Measurements from ENCODE around the gene GALNT13. TPM values are rescaled to one million over a fixed set of nuclear protein-coding genes. Genes with fewer than 3 reads are reported as not detected.

Gene GALNT13
- total RNA-seq, 1 donor from 2014 or later = 0.52 TPM

DNA sequence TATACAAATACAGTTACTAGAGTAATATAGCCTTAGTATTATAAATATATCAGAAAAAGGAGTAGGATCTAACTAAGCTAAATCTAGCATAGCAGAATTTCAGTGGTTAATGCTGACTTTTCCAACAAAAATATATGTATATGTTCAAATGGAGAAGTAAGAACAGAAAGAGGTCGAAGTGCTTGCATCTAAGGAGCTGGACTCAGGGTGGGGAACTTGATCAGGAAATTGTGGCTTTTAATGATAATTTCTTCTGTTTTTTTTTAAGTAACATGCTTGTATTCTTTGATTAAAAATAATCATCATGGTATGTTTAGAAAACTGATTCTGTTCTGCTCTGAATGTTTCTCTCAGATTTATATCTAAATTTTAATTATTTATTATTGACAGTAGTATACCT, 327.1 kb downstream of the GALNT13 start:
- no peak overlapping the region for H3K4me3 ChIP-seq (ENCODE audit: low read depth, low read length)
- TF ChIP-seq, protein P1, sequence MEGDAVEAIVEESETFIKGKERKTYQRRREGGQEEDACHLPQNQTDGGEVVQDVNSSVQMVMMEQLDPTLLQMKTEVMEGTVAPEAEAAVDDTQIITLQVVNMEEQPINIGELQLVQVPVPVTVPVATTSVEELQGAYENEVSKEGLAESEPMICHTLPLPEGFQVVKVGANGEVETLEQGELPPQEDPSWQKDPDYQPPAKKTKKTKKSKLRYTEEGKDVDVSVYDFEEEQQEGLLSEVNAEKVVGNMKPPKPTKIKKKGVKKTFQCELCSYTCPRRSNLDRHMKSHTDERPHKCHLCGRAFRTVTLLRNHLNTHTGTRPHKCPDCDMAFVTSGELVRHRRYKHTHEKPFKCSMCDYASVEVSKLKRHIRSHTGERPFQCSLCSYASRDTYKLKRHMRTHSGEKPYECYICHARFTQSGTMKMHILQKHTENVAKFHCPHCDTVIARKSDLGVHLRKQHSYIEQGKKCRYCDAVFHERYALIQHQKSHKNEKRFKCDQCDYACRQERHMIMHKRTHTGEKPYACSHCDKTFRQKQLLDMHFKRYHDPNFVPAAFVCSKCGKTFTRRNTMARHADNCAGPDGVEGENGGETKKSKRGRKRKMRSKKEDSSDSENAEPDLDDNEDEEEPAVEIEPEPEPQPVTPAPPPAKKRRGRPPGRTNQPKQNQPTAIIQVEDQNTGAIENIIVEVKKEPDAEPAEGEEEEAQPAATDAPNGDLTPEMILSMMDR (conservative IDR thresholded peaks at IDR 0.05; ENCODE audit: low read depth, low read length) = no peak
- DNase-seq (ENCODE audit: low read depth) = no peak

DNA sequence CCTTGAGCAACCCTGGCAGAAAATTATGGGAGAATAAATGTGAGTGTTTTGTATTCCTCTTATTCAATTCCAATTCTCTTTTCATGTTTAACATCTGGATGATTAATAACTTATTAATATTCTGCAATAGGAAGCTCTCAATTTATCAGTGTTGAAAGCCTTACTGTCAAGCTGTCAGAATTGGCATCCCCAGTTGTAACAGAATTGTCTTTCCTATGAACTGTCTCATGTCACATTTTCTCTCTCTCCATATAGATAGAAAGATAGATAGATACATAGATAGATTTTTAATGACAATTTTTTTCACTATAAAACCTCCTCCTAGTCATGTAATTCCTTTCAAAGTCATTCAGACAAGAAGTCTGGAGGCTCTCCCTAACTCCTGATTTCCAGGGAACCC, 331.5 kb downstream of the GALNT13 start:
- TF ChIP-seq, protein P1 (conservative IDR thresholded peaks at IDR 0.05; ENCODE audit: low read depth, low read length) = no peak
- DNase-seq (ENCODE audit: low read depth) = no peak
- no peak overlapping the region for H3K4me3 ChIP-seq (ENCODE audit: low read depth, low read length)

DNA sequence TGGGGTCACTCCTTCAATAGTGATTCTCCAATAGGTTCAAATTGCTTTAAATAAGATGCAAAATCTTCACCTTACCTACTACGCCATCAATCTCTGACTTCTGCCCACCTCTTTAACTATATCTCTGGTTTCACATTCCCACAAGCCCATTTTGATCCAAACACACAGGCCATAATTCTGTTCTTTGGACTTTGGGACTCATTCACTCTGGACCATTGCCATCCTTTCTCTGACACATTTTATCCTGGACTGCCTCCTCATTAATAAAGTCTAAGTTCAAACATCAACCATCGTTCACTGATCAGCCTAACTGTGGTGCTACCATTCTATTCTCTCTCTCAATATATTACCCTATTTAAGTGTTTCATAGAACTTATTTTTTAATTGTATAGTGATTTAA, 332.2 kb downstream of the GALNT13 start:
- TF ChIP-seq, protein P1 (conservative IDR thresholded peaks at IDR 0.05; ENCODE audit: low read depth, low read length) = no peak
- no peak overlapping the region for H3K4me3 ChIP-seq (ENCODE audit: low read depth, low read length)
- no peak for DNase-seq (ENCODE audit: low read depth)

DNA sequence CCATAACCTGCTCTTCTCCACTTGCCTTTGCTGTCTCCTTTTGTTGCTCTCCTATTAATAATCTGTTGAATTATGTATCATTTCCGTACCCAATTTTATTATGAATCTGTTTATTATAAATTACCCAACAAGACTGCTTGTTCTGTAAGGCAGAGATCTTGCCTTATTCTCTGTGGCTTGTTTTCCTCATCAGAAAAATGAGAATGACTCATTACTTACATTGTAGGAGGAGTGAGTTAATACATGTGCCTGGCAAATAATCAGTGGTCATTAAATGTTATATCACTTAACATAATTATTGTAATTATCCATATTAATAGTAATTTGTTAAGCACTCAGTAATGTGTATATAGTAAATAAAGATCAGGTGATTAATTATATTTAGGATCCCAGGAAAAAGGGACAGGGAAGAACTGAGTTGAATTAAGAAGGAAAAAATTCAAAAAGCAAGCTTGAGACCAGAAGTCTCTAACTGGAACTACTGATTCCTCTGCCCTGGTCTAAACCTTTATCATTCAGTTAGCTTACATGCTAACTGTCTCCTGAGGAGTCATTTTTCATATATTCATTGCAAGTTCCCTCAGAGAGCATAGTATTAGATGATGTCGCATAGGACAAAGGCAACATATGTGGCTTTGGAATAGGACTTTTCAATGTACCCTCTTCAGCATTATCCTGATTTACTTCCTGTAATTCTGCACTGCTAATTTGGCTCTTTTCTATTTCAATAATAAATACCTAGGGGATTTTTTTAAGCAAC, 335.7 kb downstream of the GALNT13 start:
- DNase-seq (ENCODE audit: low read depth) = no peak
- H3K4me3 ChIP-seq (ENCODE audit: low read depth, low read length) = no peak overlapping the region
- TF ChIP-seq, protein P1 (conservative IDR thresholded peaks at IDR 0.05; ENCODE audit: low read depth, low read length) = no peak

DNA sequence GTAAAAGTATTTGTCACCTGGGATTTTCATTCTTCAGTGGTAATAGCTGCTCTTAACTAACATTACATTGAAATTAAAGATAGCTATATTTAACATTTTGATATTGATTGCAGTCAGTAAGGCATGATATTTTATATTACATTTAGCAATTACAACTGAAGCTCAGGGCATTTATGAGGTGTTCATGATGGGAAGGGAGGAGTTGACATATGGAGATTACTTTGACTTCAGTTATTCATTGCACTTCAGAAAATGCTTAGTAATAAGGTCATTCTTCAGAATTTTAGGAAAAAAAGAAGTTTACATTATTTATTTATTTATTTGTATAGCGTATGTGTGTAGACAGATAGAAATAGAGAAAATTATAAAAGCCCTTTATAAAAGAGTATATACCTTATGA, 352.0 kb downstream of the GALNT13 start:
- no peak overlapping the region for H3K4me3 ChIP-seq (ENCODE audit: low read depth, low read length)
- TF ChIP-seq, protein P1 (conservative IDR thresholded peaks at IDR 0.05; ENCODE audit: low read depth, low read length) = no peak
- no peak for DNase-seq (ENCODE audit: low read depth)

DNA sequence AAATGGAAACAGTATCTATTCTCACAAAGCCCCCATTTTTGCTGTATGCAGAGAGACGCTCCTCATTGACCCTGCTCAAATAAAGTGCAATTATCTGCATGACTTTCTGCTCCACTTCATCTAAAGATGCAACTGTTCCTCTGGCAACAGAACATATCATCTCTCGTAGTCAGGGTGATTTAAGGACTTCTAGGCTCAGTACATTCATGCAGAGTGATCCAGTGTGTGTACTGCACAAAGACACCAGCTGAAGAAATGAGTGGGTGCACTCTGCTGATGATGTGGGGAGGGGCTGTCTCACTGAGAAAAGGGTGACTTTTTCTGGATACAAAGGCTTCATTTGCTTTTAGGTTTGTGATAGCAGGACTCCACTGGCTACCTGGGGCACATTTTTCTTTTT, 355.2 kb downstream of the GALNT13 start:
- H3K4me3 ChIP-seq (ENCODE audit: low read depth, low read length) = no peak overlapping the region
- TF ChIP-seq, protein P1 (conservative IDR thresholded peaks at IDR 0.05; ENCODE audit: low read depth, low read length) = no peak
- no peak for DNase-seq (ENCODE audit: low read depth)
